B cell (primary cell): ENCODE results near the gene SH2D3C.

Source experiments
- EZH2 ChIP-seq: IDR thresholded peaks from 2 replicates; pipeline ENCODE4 v1.6.1; 2012; ENCODE audit warnings: borderline replicate concordance, low read depth, mild to moderate bottlenecking, moderate library complexity, low read length; ENCODE audit not compliant: insufficient read depth, poor library complexity, severe bottlenecking
- TF ChIP-seq, protein P1 (sequence below): fragments of 200-600 bp; IDR thresholded peaks from one replicate; pipeline ENCODE4 v1.8.0; 2022; ENCODE audit warnings: antibody characterized with exemption, mild to moderate bottlenecking

DNA sequence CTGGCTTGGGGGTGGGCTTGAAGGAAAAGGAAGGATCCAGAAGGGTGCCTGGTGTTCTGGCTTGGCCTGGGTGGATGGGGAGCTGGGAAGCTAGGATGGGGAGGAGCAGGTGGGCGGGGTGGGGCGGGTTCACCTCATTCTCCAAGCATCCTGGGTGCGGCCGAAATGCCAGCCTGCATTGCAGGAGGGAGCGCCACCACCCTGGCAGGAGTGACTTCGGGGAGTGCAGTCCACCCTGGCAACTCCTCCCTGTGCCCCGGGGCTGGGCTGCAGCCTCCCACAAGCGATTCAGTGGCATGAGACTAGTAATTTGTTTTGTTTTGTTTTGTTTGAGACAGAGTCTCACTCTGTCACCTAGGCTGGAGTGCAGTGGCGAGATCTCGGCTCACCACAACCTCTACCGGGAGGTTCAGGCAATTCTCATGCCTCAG lies 57.1 kb downstream of the SH2D3C start:
- TF ChIP-seq, protein P1, sequence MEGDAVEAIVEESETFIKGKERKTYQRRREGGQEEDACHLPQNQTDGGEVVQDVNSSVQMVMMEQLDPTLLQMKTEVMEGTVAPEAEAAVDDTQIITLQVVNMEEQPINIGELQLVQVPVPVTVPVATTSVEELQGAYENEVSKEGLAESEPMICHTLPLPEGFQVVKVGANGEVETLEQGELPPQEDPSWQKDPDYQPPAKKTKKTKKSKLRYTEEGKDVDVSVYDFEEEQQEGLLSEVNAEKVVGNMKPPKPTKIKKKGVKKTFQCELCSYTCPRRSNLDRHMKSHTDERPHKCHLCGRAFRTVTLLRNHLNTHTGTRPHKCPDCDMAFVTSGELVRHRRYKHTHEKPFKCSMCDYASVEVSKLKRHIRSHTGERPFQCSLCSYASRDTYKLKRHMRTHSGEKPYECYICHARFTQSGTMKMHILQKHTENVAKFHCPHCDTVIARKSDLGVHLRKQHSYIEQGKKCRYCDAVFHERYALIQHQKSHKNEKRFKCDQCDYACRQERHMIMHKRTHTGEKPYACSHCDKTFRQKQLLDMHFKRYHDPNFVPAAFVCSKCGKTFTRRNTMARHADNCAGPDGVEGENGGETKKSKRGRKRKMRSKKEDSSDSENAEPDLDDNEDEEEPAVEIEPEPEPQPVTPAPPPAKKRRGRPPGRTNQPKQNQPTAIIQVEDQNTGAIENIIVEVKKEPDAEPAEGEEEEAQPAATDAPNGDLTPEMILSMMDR: no peak
- TF ChIP-seq EZH2: no peak
